Suprapubic skin (tissue), 4 donors: ENCODE data around the gene SLC12A1. TPM values are rescaled to one million over a fixed set of nuclear protein-coding genes. Genes with fewer than 3 reads are reported as not detected.

Experiments used
- DNase-seq, 2 donors: peaks; one replicate each; pipeline ENCODE4 v3.0.0-alpha.2; 2019; ENCODE audit warnings: low spot score in 2 of 2
- H3K27ac ChIP-seq: fragments of 200-600 bp; sonication (generic); one replicate; pipeline ENCODE4 v1.5.1; 2019
- H3K27me3 ChIP-seq: fragments of 200-600 bp; sonication (generic); one replicate; pipeline ENCODE4 v1.5.1; 2019
- H3K36me3 ChIP-seq: fragments of 200-600 bp; sonication (generic); one replicate; pipeline ENCODE4 v1.5.1; 2019
- H3K4me1 ChIP-seq: fragments of 200-600 bp; sonication (generic); one replicate; pipeline ENCODE4 v1.5.1; 2019
- H3K4me3 ChIP-seq: fragments of 200-600 bp; sonication (generic); one replicate; pipeline ENCODE4 v1.5.1; 2019; ENCODE audit warnings: mild to moderate bottlenecking
- H3K9me3 ChIP-seq: fragments of 200-600 bp; sonication (generic); one replicate; pipeline ENCODE4 v1.5.1; 2019
- EP300 ChIP-seq: sonication (generic); formaldehyde crosslinking; IDR thresholded peaks from one replicate; pipeline ENCODE4 v1.6.1; 2017; ENCODE audit warnings: antibody characterized with exemption
- POLR2A ChIP-seq, 2 donors: fragments of 450-650 bp; IDR thresholded peaks; one replicate each; pipeline ENCODE4 v1.6.1; 2017; ENCODE audit warnings: antibody characterized with exemption in 2 of 2, mild to moderate bottlenecking in 2 of 2, moderate library complexity in 2 of 2
- POLR2AphosphoS5 ChIP-seq, 3 donors: sonication (generic); formaldehyde crosslinking; IDR thresholded peaks; one replicate each; pipeline ENCODE4 v1.6.1; 2017; ENCODE audit warnings: antibody characterized with exemption in 3 of 3
- whole genome bisulfite sequencing: methylation state at CpG from one replicate; pipeline ENCODE4 v1.1.5; 2018; 5-methylcytosine and 5-hydroxymethylcytosine counted together
- total RNA-seq, 4 donors: library from RNA; depleted of rRNA; stranded (reverse); fragments of >200 nt; gene quantifications; one replicate each; pipeline ENCODE4 v1.1.0, GENCODE V29; 2016
- TF ChIP-seq, protein P1 (sequence below), 2 donors: fragments of 200-600 bp in 1 of 2; fragments of 450-650 bp in 1 of 2; sonication (generic) in 1 of 2; IDR thresholded peaks; one replicate each; pipeline ENCODE4 v1.5.1; 2016 to 2019; ENCODE audit warnings: antibody characterized with exemption in 2 of 2, mild to moderate bottlenecking in 1 of 2, moderate library complexity in 1 of 2

Gene SLC12A1
- total RNA-seq, 4 donors from 2014 or later, result not detected

DNA sequence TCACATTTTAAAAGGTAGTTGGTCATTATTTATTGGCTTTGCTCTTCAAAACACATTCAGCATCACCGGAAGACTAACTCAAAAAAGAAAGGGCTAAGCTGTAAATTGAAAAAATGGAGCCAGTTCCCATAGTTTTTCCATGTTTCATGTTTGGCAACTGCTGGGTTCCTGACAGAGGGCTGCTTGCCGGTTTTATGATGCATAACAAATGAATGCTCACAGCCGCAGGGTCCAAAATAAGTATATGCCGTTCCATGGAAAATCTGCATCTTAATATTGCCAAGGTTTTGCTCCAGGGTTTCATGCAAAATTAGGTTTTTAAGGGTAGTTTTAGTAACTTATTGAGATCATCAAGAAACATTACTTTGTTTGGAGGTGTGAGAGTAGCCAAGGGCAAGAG, 15.8 kb downstream of the SLC12A1 start:
- Histone ChIP-seq H3K36me3 (no peaks in the 10 kb centered on the region), H3K9me3 (no peaks in the 10 kb centered on the region), H3K4me3 (no peak overlapping the region), H3K27me3 (no peaks in the 10 kb centered on the region), H3K27ac (no peak overlapping the region), H3K4me1 (no peaks in the 10 kb centered on the region)
- 71% methylated on average over 4 of the region's 4 CpGs for WGBS
- TF ChIP-seq POLR2AphosphoS5 (IDR thresholded peaks at IDR 0.05) (no peak), POLR2A (IDR thresholded peaks at IDR 0.05) (no peak), EP300 (no peak)
- TF ChIP-seq, protein P1, sequence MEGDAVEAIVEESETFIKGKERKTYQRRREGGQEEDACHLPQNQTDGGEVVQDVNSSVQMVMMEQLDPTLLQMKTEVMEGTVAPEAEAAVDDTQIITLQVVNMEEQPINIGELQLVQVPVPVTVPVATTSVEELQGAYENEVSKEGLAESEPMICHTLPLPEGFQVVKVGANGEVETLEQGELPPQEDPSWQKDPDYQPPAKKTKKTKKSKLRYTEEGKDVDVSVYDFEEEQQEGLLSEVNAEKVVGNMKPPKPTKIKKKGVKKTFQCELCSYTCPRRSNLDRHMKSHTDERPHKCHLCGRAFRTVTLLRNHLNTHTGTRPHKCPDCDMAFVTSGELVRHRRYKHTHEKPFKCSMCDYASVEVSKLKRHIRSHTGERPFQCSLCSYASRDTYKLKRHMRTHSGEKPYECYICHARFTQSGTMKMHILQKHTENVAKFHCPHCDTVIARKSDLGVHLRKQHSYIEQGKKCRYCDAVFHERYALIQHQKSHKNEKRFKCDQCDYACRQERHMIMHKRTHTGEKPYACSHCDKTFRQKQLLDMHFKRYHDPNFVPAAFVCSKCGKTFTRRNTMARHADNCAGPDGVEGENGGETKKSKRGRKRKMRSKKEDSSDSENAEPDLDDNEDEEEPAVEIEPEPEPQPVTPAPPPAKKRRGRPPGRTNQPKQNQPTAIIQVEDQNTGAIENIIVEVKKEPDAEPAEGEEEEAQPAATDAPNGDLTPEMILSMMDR (IDR thresholded peaks at IDR 0.05), result no peak
- no peak for DNase-seq

DNA sequence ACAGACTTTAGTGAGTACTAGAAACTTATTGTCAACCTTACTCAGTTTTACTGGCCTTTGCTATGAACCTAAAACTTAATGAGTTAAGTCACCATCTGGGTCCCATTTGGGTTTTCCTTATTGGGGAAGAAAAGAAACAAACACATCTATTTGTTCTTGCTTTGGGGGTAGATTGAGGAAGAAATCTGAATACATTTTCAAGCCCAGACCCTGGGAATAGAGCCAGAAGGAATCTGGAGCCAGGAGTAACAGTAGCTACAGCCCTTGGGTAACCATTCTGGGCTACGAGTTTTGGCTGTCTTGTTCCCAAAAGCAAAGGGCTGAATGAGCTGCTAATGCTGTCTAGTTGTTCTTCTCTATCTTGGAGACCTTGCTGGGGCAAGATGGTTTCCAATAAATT, 16.5 kb downstream of the SLC12A1 start:
- Histone ChIP-seq H3K36me3 (no peaks in the 10 kb centered on the region), H3K9me3 (no peaks in the 10 kb centered on the region), H3K4me1 (no peaks in the 10 kb centered on the region), H3K4me3 (no peak overlapping the region), H3K27ac (no peak overlapping the region), H3K27me3 (no peaks in the 10 kb centered on the region)
- DNase-seq, result no peak
- TF ChIP-seq, protein P1 (IDR thresholded peaks at IDR 0.05), result no peak
- TF ChIP-seq POLR2AphosphoS5 (IDR thresholded peaks at IDR 0.05) (no peak), POLR2A (IDR thresholded peaks at IDR 0.05) (no peak), EP300 (no peak)
- WGBS, result 40% methylated on average over 1 of the region's 1 CpG

DNA sequence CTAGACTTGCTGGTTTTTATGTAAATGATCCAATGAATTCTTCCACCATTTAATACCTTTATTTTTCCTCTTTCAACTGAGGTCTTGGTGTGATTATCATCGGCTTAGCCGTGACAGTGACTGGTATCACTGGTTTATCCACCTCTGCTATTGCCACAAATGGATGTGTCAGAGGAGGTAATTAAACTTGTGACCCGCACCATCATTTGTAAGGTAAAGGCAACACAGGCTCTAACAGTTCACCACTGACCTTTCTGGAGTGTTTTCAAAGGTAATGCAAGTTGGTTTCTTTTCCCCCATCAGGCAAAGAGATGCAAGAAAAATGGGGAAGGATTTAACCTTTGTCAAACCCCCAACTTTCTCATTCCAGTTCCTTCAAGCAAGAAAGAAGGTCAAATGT, 19.7 kb downstream of the SLC12A1 start:
- WGBS, result 60% methylated on average over 3 of the region's 3 CpGs
- TF ChIP-seq POLR2A (IDR thresholded peaks at IDR 0.05) (no peak), EP300 (no peak), POLR2AphosphoS5 (IDR thresholded peaks at IDR 0.05) (no peak)
- TF ChIP-seq, protein P1 (IDR thresholded peaks at IDR 0.05), result no peak
- no peaks in the 10 kb centered on the region for H3K27me3 ChIP-seq
- no peak overlapping the region for H3K4me3 ChIP-seq
- H3K4me1 ChIP-seq, result no peaks in the 10 kb centered on the region
- no peaks in the 10 kb centered on the region for H3K36me3 ChIP-seq
- no peak overlapping the region for H3K27ac ChIP-seq
- no peaks in the 10 kb centered on the region for H3K9me3 ChIP-seq
- no peak for DNase-seq

DNA sequence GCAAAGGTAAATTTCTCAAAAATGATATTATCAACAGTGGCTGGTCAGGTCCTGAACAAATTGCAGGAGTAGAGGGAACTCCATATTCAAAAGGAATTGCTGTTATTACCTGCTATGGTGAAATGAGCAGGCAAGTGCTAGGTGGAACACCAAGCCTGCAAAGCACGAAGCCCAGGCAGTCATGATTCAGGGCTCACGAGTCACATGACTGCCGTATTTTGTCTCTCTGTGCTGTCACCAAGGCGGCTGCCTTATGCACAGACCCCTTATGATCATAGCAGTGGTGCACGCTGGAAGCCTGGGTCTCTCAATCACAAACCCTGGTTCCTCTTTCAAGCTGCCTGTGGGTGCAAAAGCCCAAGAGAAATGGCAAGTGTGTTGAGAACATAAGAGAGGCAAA, 24.4 kb downstream of the SLC12A1 start:
- DNase-seq, result no peak
- no peak overlapping the region for H3K27ac ChIP-seq
- no peaks in the 10 kb centered on the region for H3K4me1 ChIP-seq
- H3K27me3 ChIP-seq, result no peaks in the 10 kb centered on the region
- H3K9me3 ChIP-seq, result no peaks in the 10 kb centered on the region
- no peak overlapping the region for H3K4me3 ChIP-seq
- H3K36me3 ChIP-seq, result no peaks in the 10 kb centered on the region
- WGBS, result 87% methylated on average over 5 of the region's 5 CpGs
- TF ChIP-seq POLR2AphosphoS5 (IDR thresholded peaks at IDR 0.05) (no peak), POLR2A (IDR thresholded peaks at IDR 0.05) (no peak), EP300 (no peak)
- TF ChIP-seq, protein P1 (IDR thresholded peaks at IDR 0.05), result no peak

DNA sequence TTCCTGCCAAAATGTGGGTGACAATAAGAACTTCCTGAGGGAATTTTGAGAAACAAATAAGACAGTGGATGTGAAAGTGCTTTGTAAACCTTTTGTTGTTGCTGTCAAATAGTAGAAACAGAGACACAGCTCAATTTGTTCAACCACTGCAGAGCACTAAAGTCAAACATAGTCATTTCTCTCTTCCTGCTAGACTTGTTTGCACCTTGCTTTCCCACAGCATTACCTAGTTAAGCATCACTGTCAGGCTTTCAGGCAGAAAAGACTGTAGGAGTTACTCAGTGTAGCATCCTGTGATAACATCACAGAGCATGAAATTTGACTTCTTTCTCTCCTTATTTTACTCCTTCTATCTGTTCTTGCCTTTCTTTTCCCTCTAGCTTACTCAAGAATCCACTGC, 27.1 kb downstream of the SLC12A1 start:
- no peak overlapping the region for H3K4me3 ChIP-seq
- no peak overlapping the region for H3K27ac ChIP-seq
- H3K4me1 ChIP-seq, result no peaks in the 10 kb centered on the region
- no peaks in the 10 kb centered on the region for H3K27me3 ChIP-seq
- no peaks in the 10 kb centered on the region for H3K36me3 ChIP-seq
- DNase-seq, result no peak
- H3K9me3 ChIP-seq, result no peaks in the 10 kb centered on the region
- TF ChIP-seq EP300 (no peak), POLR2A (IDR thresholded peaks at IDR 0.05) (no peak), POLR2AphosphoS5 (IDR thresholded peaks at IDR 0.05) (no peak)
- TF ChIP-seq, protein P1 (IDR thresholded peaks at IDR 0.05), result no peak
